ENCODE data around the gene TYW1B. TPM values are rescaled to one million over a fixed set of nuclear protein-coding genes. Genes with fewer than 3 reads are reported as not detected.
"Not testable (repeated sequence)": the region's sequence is repeated elsewhere in the genome, so short reads cannot be mapped to it uniquely, and the experiment has no call there.

The TYW1B gene
- total RNA-seq, 1 donor from 2014 or later: 3.6 TPM

DNA sequence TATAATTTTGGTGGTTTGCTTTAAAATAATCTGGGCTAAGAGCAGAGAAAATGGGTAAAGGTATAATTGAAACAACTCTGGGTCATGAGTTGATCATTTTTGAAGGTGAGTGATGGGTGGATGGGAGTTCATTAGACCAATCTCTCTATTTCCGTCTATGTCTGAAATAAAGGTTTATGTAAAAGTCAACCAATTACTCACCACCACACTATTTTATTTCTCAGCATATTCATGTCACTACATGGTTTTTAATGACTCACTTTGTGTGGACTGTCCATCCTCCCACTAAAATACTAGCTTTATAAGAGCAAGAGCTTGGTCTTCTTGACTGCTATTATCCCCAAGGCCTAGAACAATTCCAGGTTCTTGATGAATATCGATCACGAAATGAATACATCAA lies 199.6 kb downstream of the TYW1B start:
- H3K4me2 ChIP-seq; H3K79me2 ChIP-seq (ENCODE audit: low read depth); H3K4me3 ChIP-seq; H3K27ac ChIP-seq; H3K4me1 Mint-ChIP-seq; DNase-seq (ENCODE audit: low spot score); H3K27me3 ChIP-seq; H3K4me3 Mint-ChIP-seq; H3K36me3 ChIP-seq; H2AFZ ChIP-seq (replicated peaks); H3K36me3 Mint-ChIP-seq; H4K20me1 ChIP-seq (ENCODE audit: low read depth); H3K4me1 ChIP-seq; H3K9ac ChIP-seq; H3K9me3 Mint-ChIP-seq; H3K9me3 ChIP-seq (ENCODE audit: low read depth); H3K27me3 Mint-ChIP-seq (ENCODE audit: insufficient read depth, low read depth); H3F3A ChIP-seq (ENCODE audit: low read depth); H3K27ac Mint-ChIP-seq: not testable (repeated sequence)

DNA sequence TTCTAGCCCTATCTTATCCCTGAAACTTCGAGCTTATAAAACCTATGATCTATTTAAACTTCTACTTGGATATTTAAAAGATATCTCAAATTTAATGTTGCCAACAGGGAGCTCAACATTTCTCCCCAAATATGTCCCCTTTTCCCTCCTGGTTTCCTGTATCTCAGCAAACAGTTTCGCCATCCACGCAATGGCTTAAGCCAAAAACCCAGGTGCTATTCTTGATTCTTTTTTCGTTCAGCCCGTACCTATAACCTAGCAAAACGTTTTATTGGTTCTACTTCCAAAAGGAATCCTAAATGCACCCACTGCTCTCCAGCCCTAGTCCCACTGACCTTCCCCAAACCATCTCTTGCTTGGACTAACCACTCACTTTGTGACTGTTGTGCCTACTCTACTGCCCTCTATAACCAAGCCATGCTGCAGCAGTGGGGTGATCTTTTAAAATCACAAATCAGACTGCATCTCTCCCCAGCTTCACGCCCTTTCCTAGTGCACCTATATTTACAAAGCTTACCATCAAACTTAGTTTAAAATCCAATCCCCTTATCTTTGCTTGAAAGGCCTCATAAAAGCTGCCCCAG lies 201.5 kb downstream of the TYW1B start:
- H3K36me3 Mint-ChIP-seq; H4K20me1 ChIP-seq (ENCODE audit: low read depth); H3K9me3 ChIP-seq (ENCODE audit: low read depth); H3K36me3 ChIP-seq; H3K27ac Mint-ChIP-seq; H2AFZ ChIP-seq (replicated peaks); H3K27me3 Mint-ChIP-seq (ENCODE audit: insufficient read depth, low read depth); H3K79me2 ChIP-seq (ENCODE audit: low read depth); H3K4me3 Mint-ChIP-seq; H3K4me1 Mint-ChIP-seq; DNase-seq (ENCODE audit: low spot score); H3K27me3 ChIP-seq; H3K9ac ChIP-seq; H3K27ac ChIP-seq; H3F3A ChIP-seq (ENCODE audit: low read depth); H3K4me2 ChIP-seq; H3K4me3 ChIP-seq; H3K9me3 Mint-ChIP-seq: not testable (repeated sequence)
- H3K4me1 ChIP-seq: peaks cover 11% of the 10 kb centered on the region

DNA sequence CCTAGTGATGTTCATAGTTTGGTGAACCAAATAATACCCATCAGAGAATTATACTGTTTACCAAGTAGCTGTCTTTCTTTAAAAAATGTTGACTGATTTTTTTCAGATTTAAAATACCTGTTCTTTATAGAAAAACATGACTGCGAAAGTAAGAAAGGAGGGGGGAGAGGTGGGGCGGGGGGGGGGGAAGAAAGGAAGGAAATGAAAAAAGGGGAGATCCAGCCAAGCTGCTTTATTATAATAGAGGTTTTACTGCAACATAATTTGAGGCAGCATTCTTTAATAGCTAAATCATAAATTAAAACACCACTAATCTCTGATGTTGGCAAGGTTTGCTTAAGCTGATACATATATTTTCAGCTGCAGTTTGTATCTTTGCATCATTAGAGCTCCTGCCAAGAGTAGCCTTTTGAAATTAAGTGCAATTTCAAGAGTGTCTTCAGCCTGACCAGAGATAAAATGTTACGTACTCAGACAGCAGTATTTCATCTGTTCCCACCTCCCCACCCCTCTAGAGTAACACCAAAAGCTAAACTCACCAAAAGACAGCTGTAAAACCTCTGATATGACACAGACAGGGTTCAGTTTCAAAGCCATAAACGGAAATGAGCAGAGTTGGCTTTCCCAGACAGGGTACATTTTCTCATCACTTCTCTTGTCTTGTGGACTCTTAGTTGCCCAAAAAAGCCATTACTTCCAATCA lies 202.1 kb downstream of the TYW1B start:
- not testable (repeated sequence) for H2AFZ ChIP-seq (replicated peaks); H4K20me1 ChIP-seq (ENCODE audit: low read depth); H3K4me3 Mint-ChIP-seq; H3K27ac ChIP-seq; H3K79me2 ChIP-seq (ENCODE audit: low read depth); H3K9me3 Mint-ChIP-seq; H3K4me3 ChIP-seq; H3K36me3 ChIP-seq; H3K4me2 ChIP-seq; H3K27me3 ChIP-seq; DNase-seq (ENCODE audit: low spot score); H3K27me3 Mint-ChIP-seq (ENCODE audit: insufficient read depth, low read depth); H3K27ac Mint-ChIP-seq; H3K36me3 Mint-ChIP-seq; H3K9ac ChIP-seq; H3F3A ChIP-seq (ENCODE audit: low read depth); H3K9me3 ChIP-seq (ENCODE audit: low read depth)
- peaks cover 13% of the 10 kb centered on the region for H3K4me1 Mint-ChIP-seq
- peaks cover 16% of the 10 kb centered on the region for H3K4me1 ChIP-seq

DNA sequence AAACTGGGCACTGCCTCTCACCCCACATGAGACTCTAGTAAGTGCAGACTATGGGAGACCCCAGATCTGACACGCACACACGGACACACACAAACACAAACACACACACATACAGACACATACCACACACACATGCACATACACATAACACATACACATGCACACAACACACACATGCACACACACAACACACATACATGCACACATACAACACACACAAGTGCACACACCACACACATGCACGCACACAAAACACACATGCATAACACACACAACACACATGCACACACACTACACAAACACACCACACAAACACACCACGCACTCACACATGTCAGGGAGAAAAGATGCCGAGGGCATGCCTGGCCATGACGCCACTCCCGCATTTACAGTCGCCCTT lies 205.5 kb downstream of the TYW1B start:
- Histone ChIP-seq H4K20me1 (ENCODE audit: low read depth) (no peaks in the 10 kb centered on the region), H3K27me3 (no peaks in the 10 kb centered on the region), H3F3A (ENCODE audit: low read depth) (no peaks in the 10 kb centered on the region), H3K27ac (no peak overlapping the region), H3K4me3 (no peak overlapping the region), H3K36me3 (no peaks in the 10 kb centered on the region), H3K4me2 (peak overlapping the region; percentile 21), H3K9me3 (ENCODE audit: low read depth) (no peaks in the 10 kb centered on the region), H3K4me1 (peaks cover 18% of the 10 kb centered on the region), H3K79me2 (ENCODE audit: low read depth) (no peaks in the 10 kb centered on the region), H3K9ac (no peak overlapping the region), H2AFZ (replicated peaks) (no peak overlapping the region)
- peaks cover 3% of the 10 kb centered on the region for H3K9me3 Mint-ChIP-seq
- H3K27me3 Mint-ChIP-seq (ENCODE audit: insufficient read depth, low read depth): no peaks in the 10 kb centered on the region
- no peak overlapping the region for H3K27ac Mint-ChIP-seq
- H3K4me3 Mint-ChIP-seq: no peak overlapping the region
- peaks cover 13% of the 10 kb centered on the region for H3K4me1 Mint-ChIP-seq
- DNase-seq (ENCODE audit: low spot score): no peak
- H3K36me3 Mint-ChIP-seq: peaks cover 3% of the 10 kb centered on the region
- TF ChIP-seq EZH2phosphoT487 (IDR thresholded peaks at IDR 0.05) (no peak), EZH2 (IDR thresholded peaks at IDR 0.05) (no peak)

DNA sequence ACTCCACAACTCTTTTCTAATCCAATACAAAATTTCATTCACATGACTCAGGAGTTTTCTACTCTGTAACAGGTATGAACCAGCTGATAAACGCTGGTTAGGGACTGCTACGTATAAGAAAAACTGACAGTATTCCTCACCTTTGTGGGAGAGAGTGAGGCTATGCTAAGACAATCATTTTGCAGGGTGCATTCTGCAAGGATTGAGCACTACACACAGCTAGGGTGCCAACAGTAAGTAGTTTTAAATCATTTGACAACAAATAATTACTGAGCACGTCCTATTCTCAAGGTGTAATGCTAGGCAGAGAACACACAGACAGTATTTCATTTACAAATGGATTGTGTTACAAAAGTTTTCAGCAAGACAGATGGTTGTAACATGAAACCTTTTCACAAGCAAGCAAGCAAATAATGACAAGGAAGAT lies 206.2 kb downstream of the TYW1B start:
- H3K27me3 Mint-ChIP-seq (ENCODE audit: insufficient read depth, low read depth); H3K9me3 Mint-ChIP-seq; H2AFZ ChIP-seq (replicated peaks); H3K27ac Mint-ChIP-seq; H3K9me3 ChIP-seq (ENCODE audit: low read depth); H3K27ac ChIP-seq; H3K4me3 Mint-ChIP-seq; H4K20me1 ChIP-seq (ENCODE audit: low read depth); H3K9ac ChIP-seq; H3K36me3 ChIP-seq; H3K79me2 ChIP-seq (ENCODE audit: low read depth); H3K36me3 Mint-ChIP-seq; H3F3A ChIP-seq (ENCODE audit: low read depth); H3K4me3 ChIP-seq; DNase-seq (ENCODE audit: low spot score); H3K27me3 ChIP-seq: not testable (repeated sequence)
- Histone ChIP-seq H3K4me2 (peak overlapping the region; percentile 21), H3K4me1 (peaks cover 18% of the 10 kb centered on the region)
- peaks cover 13% of the 10 kb centered on the region for H3K4me1 Mint-ChIP-seq

DNA sequence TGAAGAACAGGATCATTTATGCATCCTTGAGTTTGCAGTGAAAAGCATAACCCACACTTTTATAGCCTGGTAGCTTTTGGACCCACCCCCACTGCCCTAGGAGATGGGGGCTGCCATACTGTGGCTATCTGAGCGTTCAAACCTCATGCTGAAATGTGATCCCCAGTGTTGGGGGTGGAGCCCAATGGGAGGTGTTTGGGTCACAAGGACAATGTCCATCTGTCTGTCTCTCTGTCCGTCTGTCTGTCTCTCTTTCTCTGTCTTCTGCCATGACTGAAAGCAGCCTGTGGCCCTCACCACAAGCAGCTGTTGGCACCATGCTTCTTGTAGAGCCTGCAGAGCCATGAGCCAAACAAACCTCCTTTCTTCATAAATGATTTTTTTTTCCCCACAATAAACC lies 207.1 kb downstream of the TYW1B start:
- peak overlapping the region; percentile 55 for H3K27ac Mint-ChIP-seq
- not testable (repeated sequence) for H3K4me2 ChIP-seq; H3K4me3 ChIP-seq; H3K27me3 ChIP-seq; H3F3A ChIP-seq (ENCODE audit: low read depth); H3K9me3 Mint-ChIP-seq; H4K20me1 ChIP-seq (ENCODE audit: low read depth); H3K36me3 ChIP-seq; H2AFZ ChIP-seq (replicated peaks); H3K79me2 ChIP-seq (ENCODE audit: low read depth); H3K4me3 Mint-ChIP-seq; H3K9me3 ChIP-seq (ENCODE audit: low read depth); DNase-seq (ENCODE audit: low spot score); H3K9ac ChIP-seq; H3K27me3 Mint-ChIP-seq (ENCODE audit: insufficient read depth, low read depth); H3K27ac ChIP-seq; H3K36me3 Mint-ChIP-seq
- peaks cover 13% of the 10 kb centered on the region for H3K4me1 Mint-ChIP-seq
- H3K4me1 ChIP-seq: peaks cover 18% of the 10 kb centered on the region

DNA sequence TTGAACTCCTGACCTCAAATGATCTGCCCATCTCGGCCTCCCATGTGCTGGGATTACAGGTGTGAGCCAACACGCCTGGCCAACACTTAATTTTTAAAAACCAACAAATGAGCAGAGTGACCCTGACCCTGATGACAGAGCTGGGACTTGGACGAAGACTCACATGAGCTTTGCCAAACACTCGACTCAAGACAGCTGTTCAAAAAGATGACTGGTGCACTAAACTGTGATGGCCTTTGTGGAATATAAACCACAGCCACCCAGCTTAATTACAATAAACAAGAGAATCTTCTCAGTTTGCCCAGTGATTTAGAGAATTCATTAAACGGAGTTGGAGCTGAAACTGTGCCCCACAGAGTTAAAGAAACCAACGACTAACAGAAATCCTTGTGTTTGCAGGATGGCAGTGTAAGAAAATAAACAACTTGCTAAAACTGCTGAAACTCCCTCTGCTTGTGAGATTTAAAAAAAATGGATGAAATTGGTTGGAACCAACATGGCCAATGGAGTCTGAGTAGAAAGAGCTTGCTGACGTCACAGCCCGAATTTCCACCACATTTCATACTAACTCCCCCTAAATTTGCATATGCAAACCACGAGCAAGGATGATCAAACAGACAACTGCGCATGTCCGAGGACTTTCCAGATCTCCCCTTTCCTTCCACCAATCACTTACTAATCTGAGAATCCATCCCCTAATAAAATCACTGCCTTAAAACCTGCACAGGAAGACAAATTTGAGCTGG lies 209.4 kb downstream of the TYW1B start:
- H3K4me2 ChIP-seq; H3K4me3 ChIP-seq; H3K27ac Mint-ChIP-seq; H3K9me3 Mint-ChIP-seq; H2AFZ ChIP-seq (replicated peaks); H4K20me1 ChIP-seq (ENCODE audit: low read depth); H3F3A ChIP-seq (ENCODE audit: low read depth); H3K9ac ChIP-seq; H3K9me3 ChIP-seq (ENCODE audit: low read depth); DNase-seq (ENCODE audit: low spot score); H3K4me3 Mint-ChIP-seq; H3K27me3 ChIP-seq; H3K79me2 ChIP-seq (ENCODE audit: low read depth); H3K36me3 ChIP-seq; H3K27me3 Mint-ChIP-seq (ENCODE audit: insufficient read depth, low read depth); H3K27ac ChIP-seq: not testable (repeated sequence)
- Mint-ChIP-seq H3K4me1 (peaks cover 13% of the 10 kb centered on the region), H3K36me3 (peaks cover 16% of the 10 kb centered on the region)
- H3K4me1 ChIP-seq: peaks cover 18% of the 10 kb centered on the region
